HG03060 (cell line): ENCODE results near the gene MINK1.
"Not testable (repeated sequence)": the region's sequence is repeated elsewhere in the genome, so short reads cannot be mapped to it uniquely, and the experiment has no call there.

Experiments
- ATAC-seq: cut with Tn5 transposase; IDR thresholded peaks from one replicate; pipeline ENCODE4 v1.9.1; 2021; ENCODE audit warnings: low read depth, moderate number of reproducible peaks; ENCODE audit not compliant: unreplicated experiment

MINK1 gene

GRCh38 chr17:4843321-4844000 is 10.3 kb downstream of the MINK1 start:
- no peak for ATAC-seq

GRCh38 chr17:4845118-4845517 is 12.0 kb downstream of the MINK1 start:
- no peak for ATAC-seq

DNA sequence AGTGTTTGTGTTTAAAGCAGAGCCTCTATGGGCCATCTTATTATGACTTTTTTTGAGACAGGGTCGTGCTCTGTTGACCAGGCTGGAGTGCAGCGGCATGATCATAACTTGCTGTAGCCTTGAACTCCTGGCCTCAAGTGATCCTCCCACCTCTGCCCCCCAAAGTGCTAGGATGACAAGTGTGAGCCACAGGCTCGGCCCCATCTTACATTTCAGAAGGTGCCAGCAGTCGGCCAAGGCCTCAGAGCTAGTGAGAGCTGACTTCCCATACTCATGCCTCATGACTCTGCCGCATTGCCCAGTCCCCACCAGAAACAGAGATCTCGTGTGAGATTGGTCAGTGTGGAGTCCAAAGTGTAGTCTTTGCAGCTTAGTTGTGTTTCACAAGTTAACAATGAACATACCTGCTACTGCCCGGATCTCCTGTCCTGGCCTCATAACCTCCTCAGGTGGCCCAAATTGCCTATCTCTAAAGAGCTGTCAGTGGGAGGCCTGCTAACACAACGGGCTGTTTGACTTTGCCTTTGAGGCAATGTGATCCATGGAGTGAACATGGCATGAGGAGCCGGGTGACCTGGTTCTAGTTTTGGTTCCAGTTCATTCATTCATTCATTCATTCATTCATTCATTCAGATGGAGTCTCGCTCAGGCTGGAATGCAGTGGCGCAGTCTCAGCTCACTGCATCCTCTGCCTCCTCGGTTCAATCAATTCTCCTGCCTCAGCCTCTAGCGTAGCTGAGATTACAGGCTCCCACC is 13.7 kb downstream of the MINK1 start:
- no peak for ATAC-seq

- ATAC-seq: no peak
Measured at GRCh38 chr17:4849011-4849536, 15.9 kb downstream of the MINK1 start.

DNA sequence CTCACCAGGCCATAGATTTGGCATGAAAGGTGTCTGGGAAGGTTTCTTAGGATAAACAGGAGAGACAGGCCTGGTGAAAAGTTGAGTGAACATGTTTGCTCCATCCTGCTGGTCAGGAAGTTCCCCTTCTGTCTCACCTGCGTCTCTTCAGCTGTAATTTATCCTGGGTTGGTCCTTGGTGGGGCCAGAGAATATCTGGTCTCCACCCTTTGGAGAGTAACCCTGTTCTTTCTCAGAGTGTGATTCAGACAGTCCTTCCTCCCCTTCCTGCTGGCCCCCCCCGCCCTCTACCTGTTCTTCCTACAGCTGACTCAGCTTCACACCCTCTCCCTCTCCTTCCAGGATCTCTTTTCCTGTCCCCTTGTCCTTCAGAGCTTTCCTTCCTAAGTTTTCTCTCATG is 17.1 kb downstream of the MINK1 start:
- no peak for ATAC-seq

GRCh38 chr17:4851084-4851483 is 17.9 kb downstream of the MINK1 start:
- ATAC-seq: no peak

- no peak for ATAC-seq
Measured at GRCh38 chr17:4852567-4853207, 19.5 kb downstream of the MINK1 start.

GRCh38 chr17:4853208-4853671 is 20.1 kb downstream of the MINK1 start:
- no peak for ATAC-seq

DNA sequence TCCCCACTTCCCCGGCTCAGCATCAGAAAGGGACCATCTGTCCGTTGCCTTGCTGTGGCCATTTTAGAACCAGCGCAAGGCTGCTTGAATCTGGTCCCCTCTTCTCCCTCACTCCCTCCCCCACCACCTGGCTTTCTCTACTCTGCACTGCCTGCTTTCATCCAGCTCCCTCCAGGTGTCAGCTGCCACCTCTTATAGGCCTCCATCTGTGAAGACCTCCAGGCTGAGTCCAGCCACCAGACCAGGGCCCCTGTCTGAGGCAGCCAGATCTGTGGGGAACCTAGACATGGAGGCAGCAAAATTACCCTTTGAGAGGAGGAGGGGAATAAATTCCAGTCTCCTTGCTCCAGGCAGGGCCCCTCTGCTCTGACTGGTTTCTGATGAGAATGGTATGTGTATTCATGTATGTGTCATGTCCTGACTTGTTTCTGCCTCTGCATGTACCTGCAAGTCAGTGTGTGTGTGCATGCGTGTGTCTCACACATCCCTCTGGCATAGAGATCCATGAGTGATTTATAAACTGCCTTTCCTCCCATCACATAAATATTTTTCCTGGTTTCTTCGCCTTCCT is 21.1 kb downstream of the MINK1 start:
- no peak for ATAC-seq

DNA sequence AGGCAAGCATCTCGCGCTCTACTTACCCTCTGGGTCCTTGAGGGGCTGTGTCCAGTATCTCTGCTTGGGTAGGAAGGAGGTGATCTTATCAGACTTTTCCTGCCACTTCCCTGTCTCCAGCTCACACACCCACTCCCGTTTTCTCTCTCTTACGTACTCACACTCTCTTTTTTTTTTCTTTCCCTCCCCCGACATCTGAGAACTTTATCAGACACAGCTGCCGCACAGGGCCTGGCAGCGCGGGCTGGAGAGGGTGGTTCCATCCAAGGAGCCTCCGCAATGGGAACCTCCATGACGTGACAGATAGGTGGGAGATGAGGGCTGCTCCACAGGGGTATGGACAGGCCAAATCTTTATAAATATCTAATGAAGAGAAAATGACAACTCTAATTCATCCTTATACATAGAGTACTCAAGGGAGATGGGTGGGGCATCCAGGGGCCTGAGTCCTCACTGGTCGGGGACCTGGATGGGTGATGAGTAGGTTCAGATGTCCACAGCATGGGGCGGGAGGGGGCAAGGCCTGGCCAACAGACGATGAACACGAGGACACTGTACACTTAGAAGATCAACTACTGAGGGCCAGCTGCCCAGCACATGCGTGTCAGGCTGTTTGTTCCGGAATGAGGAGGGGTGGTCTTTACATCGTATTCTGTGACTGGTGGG is 23.3 kb downstream of the MINK1 start:
- ATAC-seq: no peak

DNA sequence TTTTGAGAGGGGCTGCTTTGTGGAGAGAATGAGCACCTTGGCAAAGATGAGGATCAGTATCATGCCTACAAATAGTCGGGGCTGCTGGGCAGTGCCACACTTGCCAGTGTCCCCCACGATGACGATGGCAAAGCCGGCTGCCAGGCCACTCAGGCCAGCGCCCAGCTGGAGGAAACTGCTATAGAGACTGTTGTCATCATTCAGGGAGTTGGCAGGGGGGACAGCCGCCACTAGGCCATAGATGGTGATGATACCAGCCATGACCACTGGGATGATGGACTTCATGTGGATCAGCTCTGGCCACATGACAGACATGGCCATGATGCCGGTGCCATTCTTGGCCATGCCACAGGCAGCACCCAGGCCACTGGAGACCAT is 23.8 kb downstream of the MINK1 start:
- ATAC-seq: no peak

- not testable (repeated sequence) for ATAC-seq
Measured at GRCh38 chr17:4857347-4857746, 24.2 kb downstream of the MINK1 start.

DNA sequence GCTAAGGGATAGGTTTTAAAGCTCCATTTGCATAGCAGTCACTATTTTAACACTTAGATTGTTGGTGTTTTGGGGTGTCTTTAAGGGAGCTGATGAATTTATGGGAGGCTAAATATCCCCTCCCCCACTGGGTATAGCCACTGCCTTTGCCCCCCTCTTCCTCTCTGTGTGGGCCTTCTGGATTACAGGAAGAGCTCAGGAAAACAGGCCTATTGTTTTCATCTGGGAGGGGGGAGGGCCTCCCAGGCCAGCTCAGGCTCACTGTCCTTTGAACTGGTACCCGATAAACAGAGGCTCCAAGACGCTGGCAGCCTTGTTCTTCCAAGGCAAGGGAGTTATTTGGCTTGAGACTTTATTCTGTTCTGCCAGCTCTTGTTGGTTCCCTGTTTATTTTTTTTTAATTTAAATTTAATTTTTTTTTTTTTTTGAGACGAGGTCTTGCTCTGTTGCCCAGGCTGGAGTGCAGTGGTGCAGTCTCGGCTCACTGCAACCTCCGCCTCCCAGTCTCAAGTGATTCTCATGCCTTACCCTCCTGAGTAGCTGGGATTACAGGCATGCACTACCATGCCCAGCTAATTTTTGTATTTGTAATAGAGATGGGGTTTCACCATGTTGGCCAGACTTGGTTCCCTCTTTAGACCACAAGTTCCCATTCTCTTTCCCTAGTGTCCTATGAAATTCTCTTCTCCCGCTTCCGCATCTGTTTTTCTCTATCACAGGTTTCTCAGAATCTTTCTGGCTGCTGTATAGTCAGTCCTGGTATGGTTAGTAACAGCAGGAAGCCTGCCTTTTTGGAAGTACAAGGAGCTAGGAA is 25.1 kb downstream of the MINK1 start:
- no peak for ATAC-seq

- no peak for ATAC-seq
Measured at GRCh38 chr17:4858882-4859260, 25.7 kb downstream of the MINK1 start.

DNA sequence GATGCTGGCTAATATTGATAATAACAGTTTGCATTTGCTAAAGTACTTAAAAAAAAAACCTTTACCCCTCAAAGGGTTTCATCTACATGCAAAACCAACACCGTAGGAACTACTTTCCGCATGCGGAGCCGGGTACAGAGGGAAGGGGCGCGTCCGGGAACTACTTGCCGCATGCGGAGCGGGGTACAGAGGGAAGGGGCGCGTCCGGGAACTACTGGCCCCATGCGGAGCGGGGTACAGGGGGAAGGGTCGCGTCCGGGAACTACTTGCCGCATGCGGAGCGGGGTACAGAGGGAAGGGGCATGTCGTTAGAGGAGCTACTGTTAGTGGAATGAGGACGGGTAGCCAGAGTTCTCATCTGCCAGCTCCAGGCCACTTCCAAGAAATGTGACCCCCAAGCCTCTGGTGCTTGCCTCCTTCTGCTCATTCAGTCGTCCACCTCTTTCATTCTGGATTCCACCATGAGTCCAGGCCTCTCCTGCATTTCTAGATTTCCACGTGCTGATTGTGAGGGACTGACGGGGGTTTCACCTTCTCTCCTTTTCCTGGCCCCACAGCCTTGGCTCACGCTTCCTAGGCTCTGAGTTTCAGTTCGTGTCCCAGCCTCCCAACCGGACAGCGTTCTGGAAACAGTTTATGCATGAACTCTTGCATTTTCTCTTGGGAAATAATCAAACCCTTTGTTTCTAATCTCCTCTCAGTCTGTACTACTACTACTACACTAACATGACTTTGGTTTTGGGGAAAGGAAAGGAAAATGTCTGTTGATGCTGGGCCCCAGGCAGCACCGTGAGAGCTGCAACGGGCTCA is 26.9 kb downstream of the MINK1 start:
- no peak for ATAC-seq

- no peak for ATAC-seq
Measured at GRCh38 chr17:4860651-4861050, 27.5 kb downstream of the MINK1 start.

GRCh38 chr17:4861052-4861451 is 27.9 kb downstream of the MINK1 start:
- no peak for ATAC-seq

GRCh38 chr17:4862720-4863119 is 29.6 kb downstream of the MINK1 start:
- ATAC-seq: no peak

DNA sequence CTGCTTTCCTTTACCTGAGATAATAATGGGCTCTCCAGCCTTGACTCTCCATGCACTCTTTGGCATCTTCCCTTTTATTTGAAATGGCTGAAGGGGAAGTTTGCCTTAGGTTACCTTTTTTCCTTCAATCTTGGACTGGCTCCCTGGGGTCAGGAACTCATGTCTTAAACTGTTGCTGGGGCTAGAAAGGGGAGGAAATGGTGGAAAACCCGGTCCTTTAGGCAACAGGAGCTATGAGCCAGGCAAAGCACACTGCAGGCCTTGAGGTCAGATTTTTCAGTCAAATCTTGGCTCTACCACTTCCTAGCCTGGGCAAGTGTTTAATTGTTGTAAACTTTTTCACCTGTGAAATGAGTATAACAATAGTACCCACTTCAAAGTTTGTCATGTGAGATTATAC is 30.2 kb downstream of the MINK1 start:
- ATAC-seq: no peak
